ENCODE data around the gene NPC1L1.
A peak's percentile ranks its signal among the peaks of the same experiment; 100 is the strongest.

NPC1L1 gene

GRCh38 chr7:44524811-44525388, 16.2 kb downstream of the NPC1L1 start:
- peaks cover 2% of the 10 kb centered on the region for H3K9me3 ChIP-seq (ENCODE audit: severe bottlenecking)
- H3K27me3 ChIP-seq (ENCODE audit: insufficient read depth, low read depth, severe bottlenecking) = no peaks in the 10 kb centered on the region
- no peak for DNase-seq
- no peak for TF ChIP-seq CTCF (IDR thresholded peaks at IDR 0.05; ENCODE audit: low read depth, low read length)
- H3K27ac ChIP-seq = no peak overlapping the region
- no peaks in the 10 kb centered on the region for H3K36me3 ChIP-seq
- H3K4me3 ChIP-seq (ENCODE audit: low read depth, low read length) = no peak overlapping the region

GRCh38 chr7:44522315-44522714, 18.8 kb downstream of the NPC1L1 start:
- H3K4me3 ChIP-seq (ENCODE audit: low read depth, low read length) = no peak overlapping the region
- no peaks in the 10 kb centered on the region for H3K27me3 ChIP-seq (ENCODE audit: insufficient read depth, low read depth, severe bottlenecking)
- peaks cover 2% of the 10 kb centered on the region for H3K9me3 ChIP-seq (ENCODE audit: severe bottlenecking)
- TF ChIP-seq CTCF (IDR thresholded peaks at IDR 0.05; ENCODE audit: low read depth, low read length) = no peak
- DNase-seq = no peak
- no peaks in the 10 kb centered on the region for H3K36me3 ChIP-seq
- H3K27ac ChIP-seq = no peak overlapping the region

- no peak for DNase-seq
- H3K4me3 ChIP-seq (ENCODE audit: low read depth, low read length) = no peak overlapping the region
- H3K36me3 ChIP-seq = no peaks in the 10 kb centered on the region
- H3K9me3 ChIP-seq (ENCODE audit: severe bottlenecking) = peaks cover under 1% of the 10 kb centered on the region
- no peak for TF ChIP-seq CTCF (IDR thresholded peaks at IDR 0.05; ENCODE audit: low read depth, low read length)
- no peaks in the 10 kb centered on the region for H3K27me3 ChIP-seq (ENCODE audit: insufficient read depth, low read depth, severe bottlenecking)
- no peak overlapping the region for H3K27ac ChIP-seq
These were observed 19.6 kb downstream of the NPC1L1 start for GRCh38 chr7:44521347-44522095.

GRCh38 chr7:44520574-44520973, 20.6 kb downstream of the NPC1L1 start:
- no peak overlapping the region for H3K27ac ChIP-seq
- no peaks in the 10 kb centered on the region for H3K36me3 ChIP-seq
- no peaks in the 10 kb centered on the region for H3K9me3 ChIP-seq (ENCODE audit: severe bottlenecking)
- TF ChIP-seq CTCF (IDR thresholded peaks at IDR 0.05; ENCODE audit: low read depth, low read length) = no peak
- no peak overlapping the region for H3K4me3 ChIP-seq (ENCODE audit: low read depth, low read length)
- no peak for DNase-seq
- no peaks in the 10 kb centered on the region for H3K27me3 ChIP-seq (ENCODE audit: insufficient read depth, low read depth, severe bottlenecking)

GRCh38 chr7:44519546-44519945, 21.6 kb downstream of the NPC1L1 start:
- no peaks in the 10 kb centered on the region for H3K27me3 ChIP-seq (ENCODE audit: insufficient read depth, low read depth, severe bottlenecking)
- H3K27ac ChIP-seq = no peak overlapping the region
- TF ChIP-seq CTCF (IDR thresholded peaks at IDR 0.05; ENCODE audit: low read depth, low read length) = peak; percentile 28; the same call in 1 of the 2 replicates
- DNase-seq = no peak
- H3K9me3 ChIP-seq (ENCODE audit: severe bottlenecking) = no peaks in the 10 kb centered on the region
- no peak overlapping the region for H3K4me3 ChIP-seq (ENCODE audit: low read depth, low read length)
- H3K36me3 ChIP-seq = no peaks in the 10 kb centered on the region

Data from WERI-Rb-1 (cell line).